K562 (cell line): ENCODE measurements around the gene SCN8A.
"Not testable (repeated sequence)": the region's sequence is repeated elsewhere in the genome, so short reads cannot be mapped to it uniquely, and the experiment has no call there.

Experiments
- ELF4 ChIP-seq: fragments of 450-650 bp; formaldehyde crosslinking; IDR thresholded peaks from 2 replicates; pipeline ENCODE4 v1.4.0; 2022; ENCODE audit warnings: missing genetic modification characterization
- FOS ChIP-seq: IDR thresholded peaks from 3 replicates; pipeline ENCODE4 v1.6.1; 2011; ENCODE audit not compliant: insufficient read length; ENCODE audit errors: extremely low read depth
- KDM1A ChIP-seq, 2 experiments: fragments of 450-650 bp; IDR thresholded peaks; 2 replicates each; pipeline ENCODE4 v1.6.1; 2016; ENCODE audit warnings: mild to moderate bottlenecking in 2 of 2
- L3MBTL2 ChIP-seq: fragments of 450-650 bp; IDR thresholded peaks from 2 replicates; pipeline ENCODE4 v1.6.1; 2016; ENCODE audit warnings: mild to moderate bottlenecking, moderate library complexity
- POLR2A ChIP-seq: fragments of 450-650 bp; conservative IDR thresholded peaks from 2 replicates; pipeline ENCODE4 v1.6.1; 2016
- REST ChIP-seq, 2 experiments: fragments of 450-650 bp; formaldehyde crosslinking in 1 of 2; IDR thresholded peaks; 2 replicates each; pipeline versions ENCODE4 v1.4.0 to v1.6.1; 2014 to 2020; ENCODE audit warnings: mild to moderate bottlenecking in 2 of 2, borderline replicate concordance in 1 of 2, low read depth in 1 of 2
- SETDB1 ChIP-seq: IDR thresholded peaks from one replicate; pipeline ENCODE4 v1.6.1; 2012; ENCODE audit warnings: low read length, control low read depth, inconsistent platforms
- SIN3A ChIP-seq, 2 experiments: fragments of 150-350 bp in 1 of 2; IDR thresholded peaks; 2 replicates each; pipeline ENCODE4 v1.6.1; 2011 to 2016; ENCODE audit warnings: borderline replicate concordance in 2 of 2, low read depth in 2 of 2, low read length in 2 of 2, mild to moderate bottlenecking in 2 of 2, moderate library complexity in 2 of 2; ENCODE audit not compliant: control insufficient read depth in 1 of 2
- ZBTB2 ChIP-seq: fragments of 450-650 bp; IDR thresholded peaks from 2 replicates; pipeline ENCODE4 v1.6.1; 2016; ENCODE audit warnings: antibody characterized with exemption
- ZNF24 ChIP-seq: fragments of 450-650 bp; IDR thresholded peaks from 2 replicates; pipeline ENCODE4 v1.6.1; 2016
- ZNF274 ChIP-seq: IDR thresholded peaks from 2 replicates; pipeline ENCODE4 v1.6.1; 2011; ENCODE audit warnings: low read depth, mild to moderate bottlenecking, low read length, moderate library complexity, borderline replicate concordance
- ZNF764 ChIP-seq: fragments of 250-450 bp; sonication (Bioruptor Pico); IDR thresholded peaks from 2 replicates; pipeline ENCODE4 v1.4.0; 2020; ENCODE audit warnings: low read depth, mild to moderate bottlenecking, moderate library complexity
- TF ChIP-seq, protein P1 (sequence below): fragments of 450-650 bp; IDR thresholded peaks from 2 replicates; pipeline ENCODE4 v1.6.1; 2018; ENCODE audit not compliant: partially characterized antibody

GRCh38 chr12:51607197-51607596, 16.2 kb downstream of the SCN8A start:
- not testable (repeated sequence) for TF ChIP-seq ELF4; REST (IDR thresholded peaks at IDR 0.05; ENCODE audit: borderline replicate concordance); REST (CRISPR knock-in tag; IDR thresholded peaks at IDR 0.05; ENCODE audit: low read depth); ZNF274; KDM1A (IDR thresholded peaks at IDR 0.05); ZBTB2; L3MBTL2; SIN3A (IDR thresholded peaks at IDR 0.05; ENCODE audit: borderline replicate concordance in 2 of 2, control insufficient read depth in 1 of 2, low read depth in 2 of 2, low read length in 2 of 2); FOS; ZNF764 (CRISPR knock-in tag); SETDB1; ZNF24; POLR2A
- TF ChIP-seq, protein P1, sequence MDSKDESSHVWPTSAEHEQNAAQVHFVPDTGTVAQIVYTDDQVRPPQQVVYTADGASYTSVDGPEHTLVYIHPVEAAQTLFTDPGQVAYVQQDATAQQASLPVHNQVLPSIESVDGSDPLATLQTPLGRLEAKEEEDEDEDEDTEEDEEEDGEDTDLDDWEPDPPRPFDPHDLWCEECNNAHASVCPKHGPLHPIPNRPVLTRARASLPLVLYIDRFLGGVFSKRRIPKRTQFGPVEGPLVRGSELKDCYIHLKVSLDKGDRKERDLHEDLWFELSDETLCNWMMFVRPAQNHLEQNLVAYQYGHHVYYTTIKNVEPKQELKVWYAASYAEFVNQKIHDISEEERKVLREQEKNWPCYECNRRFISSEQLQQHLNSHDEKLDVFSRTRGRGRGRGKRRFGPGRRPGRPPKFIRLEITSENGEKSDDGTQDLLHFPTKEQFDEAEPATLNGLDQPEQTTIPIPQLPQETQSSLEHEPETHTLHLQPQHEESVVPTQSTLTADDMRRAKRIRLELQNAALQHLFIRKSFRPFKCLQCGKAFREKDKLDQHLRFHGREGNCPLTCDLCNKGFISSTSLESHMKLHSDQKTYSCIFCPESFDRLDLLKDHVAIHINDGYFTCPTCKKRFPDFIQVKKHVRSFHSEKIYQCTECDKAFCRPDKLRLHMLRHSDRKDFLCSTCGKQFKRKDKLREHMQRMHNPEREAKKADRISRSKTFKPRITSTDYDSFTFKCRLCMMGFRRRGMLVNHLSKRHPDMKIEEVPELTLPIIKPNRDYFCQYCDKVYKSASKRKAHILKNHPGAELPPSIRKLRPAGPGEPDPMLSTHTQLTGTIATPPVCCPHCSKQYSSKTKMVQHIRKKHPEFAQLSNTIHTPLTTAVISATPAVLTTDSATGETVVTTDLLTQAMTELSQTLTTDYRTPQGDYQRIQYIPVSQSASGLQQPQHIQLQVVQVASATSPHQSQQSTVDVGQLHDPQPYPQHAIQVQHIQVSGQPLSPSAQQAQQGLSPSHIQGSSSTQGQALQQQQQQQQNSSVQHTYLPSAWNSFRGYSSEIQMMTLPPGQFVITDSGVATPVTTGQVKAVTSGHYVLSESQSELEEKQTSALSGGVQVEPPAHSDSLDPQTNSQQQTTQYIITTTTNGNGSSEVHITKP: not testable (repeated sequence)
